Inferior parietal cortex (tissue), 1 donor: Measurements from ENCODE around the gene MTPN.

Experiments
- DNase-seq: peaks from one replicate; pipeline ENCODE4 v3.0.0-alpha.2; 2016; ENCODE audit errors: extremely low spot score

Gene MTPN

DNA sequence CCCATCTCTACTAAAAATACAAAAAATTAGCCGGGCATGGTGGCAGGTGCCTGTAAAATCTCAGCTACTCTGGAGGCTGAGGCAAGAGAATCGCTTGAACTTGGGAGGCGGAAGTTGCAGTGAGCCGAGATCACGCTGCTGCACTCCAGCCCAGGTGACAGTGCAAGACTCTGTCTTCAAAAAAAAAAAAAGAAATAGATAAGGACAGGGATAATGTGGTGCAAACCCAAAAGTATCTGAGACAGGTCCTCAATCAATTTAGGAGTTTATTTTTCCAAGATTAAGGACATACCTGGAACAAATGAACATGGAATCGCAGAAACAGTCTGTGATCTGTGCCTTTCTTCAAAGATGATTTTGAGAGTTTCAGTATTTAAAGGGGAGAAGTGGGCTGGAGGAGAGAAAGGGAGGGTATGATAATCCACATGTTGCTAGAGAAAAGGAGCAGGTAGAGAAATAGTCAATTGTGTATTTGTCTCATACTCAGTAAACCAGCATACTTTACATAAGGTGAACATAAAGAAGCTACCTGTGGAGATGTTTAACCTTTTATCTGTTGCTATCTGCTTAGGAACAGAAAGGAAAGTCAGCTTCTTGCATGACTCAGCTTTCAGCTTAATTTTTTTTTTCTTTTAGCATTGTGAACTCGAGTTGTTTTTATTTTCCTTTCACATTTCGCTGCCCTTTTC, 4.9 kb upstream of the MTPN start:
- DNase-seq, result no peak

DNA sequence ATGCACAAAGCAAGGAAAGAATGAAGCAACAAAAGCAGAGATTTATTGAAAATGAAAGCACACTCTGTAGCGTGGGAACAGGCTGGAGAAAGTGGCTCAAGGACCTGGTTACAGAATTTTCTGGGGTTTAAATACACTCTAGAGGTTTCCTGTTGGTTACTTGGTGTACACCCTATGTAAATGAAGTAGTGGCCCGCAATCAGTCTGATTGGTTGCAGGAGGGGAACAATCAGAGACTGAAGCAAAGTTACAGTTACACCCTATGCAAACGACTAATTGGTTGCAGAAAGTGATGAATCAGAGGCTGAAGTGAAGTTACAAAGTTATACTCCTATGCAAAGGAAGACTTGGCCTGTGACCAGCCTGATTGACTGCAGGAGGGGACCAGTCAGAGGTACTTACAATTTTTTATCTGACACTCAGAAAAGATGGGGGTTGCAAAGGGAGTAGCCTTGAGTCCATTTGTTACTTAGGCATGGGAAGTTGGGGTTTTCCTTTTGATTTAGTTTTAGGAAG, 3.6 kb upstream of the MTPN start:
- no peak for DNase-seq

DNA sequence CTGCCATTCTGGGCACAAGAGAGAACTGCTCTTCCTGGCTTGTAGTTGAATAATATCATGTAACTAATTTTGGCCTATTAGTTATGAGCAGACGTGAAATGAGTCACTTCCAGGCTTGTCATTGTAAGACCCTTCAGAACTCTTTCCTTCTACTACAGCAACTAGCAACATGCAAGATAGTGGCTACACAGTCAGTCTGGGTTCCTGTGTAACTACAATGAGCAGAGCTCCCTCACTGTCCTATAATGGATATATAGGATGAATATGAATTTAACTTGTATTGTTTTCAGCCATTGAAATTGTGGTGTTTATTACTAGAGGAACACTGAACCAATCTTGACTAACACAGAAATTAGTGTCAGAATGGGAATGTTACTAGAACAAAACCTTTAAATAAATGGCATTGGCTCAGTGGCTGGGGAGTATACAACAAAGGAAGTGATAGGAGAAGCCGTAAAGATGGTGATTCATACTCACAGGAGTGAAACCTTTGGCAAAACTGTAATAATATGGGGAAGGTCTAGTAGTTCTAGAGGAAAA, 2.9 kb upstream of the MTPN start:
- DNase-seq, result no peak

DNA sequence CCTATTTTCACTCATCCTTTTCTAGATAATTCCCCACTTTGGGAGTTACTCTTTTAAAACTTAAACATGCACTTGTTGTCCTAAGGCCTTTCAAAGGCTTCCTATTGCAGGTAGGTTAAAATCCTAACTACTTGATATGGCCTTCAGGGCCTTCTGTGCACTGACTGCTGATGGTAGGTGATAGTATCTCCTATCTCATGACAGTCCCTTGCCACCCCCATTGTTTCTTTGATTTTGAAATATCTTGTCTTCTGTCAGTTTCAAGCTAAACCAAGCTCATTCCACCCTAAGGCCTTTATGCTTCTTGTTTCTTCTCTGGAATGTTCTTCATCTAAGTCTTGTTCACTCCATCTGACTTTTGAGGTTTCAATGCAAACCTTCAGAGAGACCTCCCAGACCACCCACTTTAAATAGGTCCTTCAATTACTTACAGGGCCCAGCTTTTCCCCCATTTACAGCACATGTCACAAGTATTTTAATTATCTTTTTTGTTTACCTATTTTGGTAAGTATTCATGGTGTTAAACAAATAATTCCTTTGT, 2.4 kb upstream of the MTPN start:
- no peak for DNase-seq

DNA sequence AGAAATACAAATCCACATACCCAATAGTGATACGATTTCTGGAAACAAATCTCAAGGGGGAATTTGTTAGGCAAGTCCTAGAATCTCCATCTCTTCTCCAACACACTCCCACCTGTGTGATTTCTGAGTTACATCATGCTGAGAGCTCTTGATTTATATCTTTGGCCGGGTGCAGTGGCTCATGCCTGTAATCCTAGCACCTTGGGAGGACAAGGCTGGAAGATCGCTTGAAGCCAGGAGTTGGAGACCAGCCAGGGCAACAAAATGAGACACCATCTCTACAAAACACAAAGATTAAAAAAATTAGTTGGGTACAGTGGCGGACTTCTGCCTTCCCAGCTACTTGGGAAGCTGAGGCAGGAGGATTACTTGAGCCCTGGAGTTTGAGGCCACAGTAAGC, 1.5 kb upstream of the MTPN start:
- no peak for DNase-seq

DNA sequence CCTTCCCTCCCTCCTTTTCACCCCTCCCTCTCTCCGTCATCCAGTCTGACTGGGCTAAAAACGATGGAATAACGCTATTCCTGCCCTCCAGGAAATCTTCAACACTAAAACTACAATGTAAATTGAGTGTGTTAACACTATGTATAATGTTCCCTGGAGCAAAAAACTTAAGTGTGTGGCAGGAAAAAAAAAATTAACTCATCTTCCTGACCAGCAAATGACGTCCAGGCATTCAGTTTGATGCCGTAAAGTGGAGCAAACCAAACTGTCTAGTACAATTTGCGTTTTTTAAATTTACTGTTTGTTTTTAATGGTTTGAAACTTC, 545 bp upstream of the MTPN start:
- DNase-seq, result no peak

DNA sequence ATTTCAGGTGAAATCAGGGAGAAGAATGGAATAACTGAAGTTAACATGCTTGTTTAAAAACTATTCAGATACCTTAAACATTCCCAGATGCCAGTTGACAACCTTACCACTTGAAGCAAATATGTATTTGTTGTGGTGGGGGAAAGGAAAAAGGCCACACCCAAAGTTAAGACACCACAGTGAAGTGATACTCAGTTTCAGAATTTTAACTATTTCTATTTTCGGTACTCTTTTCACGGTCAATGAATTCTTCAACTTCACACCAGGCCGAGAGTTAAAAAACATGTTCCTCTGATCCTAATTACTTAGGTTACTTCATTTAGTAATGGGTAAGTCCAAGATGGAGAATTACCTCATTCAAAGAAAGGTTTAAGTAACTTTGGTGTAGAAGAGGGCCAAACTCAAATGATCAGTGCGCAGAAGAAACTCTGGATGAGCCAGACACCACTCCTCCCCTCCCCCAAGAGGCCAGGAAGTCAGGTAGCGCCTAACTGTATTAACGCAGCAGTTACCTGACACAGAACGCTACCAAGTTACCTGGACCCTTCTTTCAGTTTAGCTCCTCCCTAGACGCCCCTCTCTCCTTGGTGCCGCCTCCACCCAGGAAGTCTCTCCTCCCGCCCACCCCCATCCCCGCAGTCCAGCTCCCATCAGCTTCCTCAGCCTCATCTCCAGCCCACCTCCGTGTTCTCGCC, 700 bp downstream of the MTPN start:
- DNase-seq, result no peak

DNA sequence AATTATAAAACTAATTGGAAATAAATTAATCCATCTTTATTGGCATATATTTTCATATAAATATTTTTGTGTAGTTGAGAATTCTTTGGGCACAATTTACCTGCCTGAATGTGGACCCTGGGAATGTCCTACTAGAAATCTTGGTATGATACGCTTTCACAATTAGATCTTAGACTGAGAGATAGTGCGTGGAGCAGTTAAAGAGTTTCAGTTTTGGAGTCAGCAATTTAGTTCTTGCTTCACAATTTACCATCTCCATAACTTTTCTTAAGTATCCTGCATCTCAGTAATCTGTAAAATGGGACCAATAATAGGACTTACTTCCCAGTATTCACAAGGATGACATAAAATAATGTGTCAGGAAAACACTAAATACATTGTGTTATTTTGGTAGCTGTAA, 2.0 kb downstream of the MTPN start:
- DNase-seq, result no peak

DNA sequence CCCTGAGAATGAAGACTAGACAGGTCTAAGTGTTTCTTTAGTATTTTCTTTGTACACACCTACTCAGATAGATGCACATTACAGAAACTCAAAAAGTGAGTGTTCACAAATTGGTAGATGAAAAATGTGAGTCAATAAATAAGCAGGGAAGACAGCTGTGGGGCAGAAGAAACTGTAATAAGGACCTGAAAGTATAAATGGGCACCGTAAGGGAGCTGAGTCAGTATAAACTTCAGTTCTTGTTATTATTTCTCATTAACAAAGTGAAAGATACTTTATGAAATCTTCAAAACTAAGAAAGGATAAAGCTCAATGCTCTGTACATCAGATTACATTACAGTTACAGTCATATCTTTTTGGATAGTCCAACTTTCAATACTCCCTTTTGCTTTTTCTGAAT, 2.5 kb downstream of the MTPN start:
- DNase-seq, result no peak

DNA sequence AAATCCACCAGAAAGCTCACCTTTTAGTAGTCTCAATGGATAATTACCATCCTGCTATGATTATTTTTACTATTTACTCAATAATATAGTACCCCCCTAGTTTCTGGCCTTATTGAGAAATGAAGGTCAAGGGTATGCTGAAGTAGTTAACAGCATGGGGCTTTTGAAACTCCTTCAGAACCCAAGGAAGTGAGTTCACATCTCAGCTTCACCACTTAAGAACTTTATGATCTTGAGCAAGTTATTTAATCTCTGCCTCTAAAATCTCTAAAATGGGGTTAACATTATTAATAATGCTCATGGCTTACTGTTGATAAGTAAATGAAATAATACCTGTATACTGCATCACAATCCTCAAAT, 5.8 kb downstream of the MTPN start:
- DNase-seq, result no peak

DNA sequence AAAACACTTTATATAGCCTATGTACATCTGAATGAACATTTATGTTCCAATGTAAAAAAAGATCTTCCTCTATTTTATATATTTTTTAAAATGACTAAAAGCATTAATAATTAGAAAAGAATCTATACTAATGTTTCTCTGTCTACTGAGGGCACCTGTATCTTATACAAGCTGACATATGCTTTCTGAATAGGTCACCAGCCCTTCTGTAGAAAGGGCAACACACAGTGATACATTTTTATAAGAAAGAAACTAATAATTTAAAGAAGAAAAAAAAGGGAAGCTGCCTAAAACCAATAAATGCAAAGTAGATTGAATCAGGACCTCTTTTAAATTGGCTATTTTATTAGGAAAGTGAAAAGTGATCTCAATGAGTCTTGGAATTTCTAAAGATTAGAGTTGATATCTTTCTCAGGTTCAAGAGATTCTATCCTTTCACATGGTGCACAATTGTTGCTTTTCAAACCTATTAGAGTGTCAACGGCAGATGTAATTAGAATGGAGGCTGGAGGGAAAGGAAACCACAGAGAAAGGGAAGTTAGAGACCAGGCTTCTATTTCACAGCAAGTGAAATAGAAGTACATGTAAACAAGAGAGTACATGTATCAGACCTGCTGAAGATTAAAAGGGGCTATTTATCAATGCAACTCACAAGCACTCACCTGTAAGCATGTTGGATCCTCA, 6.3 kb downstream of the MTPN start:
- no peak for DNase-seq

DNA sequence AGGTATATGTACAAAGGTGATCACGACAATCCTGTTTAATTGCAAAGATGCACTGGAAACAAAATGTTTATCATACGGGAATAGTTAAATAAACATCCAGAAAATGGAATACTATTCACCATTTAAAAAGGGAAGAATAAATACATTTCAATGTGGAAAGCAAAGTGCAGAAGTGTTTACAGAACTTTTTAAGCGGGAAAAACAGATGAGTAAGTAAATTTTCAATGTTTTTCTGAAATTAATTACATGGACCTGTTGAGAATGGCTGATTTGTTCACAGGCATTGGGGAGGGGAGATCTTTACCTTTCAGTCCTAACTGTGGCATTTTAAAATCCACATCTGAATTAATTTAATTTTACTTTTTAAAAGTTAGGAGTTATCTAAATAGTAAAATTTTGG, 7.1 kb downstream of the MTPN start:
- no peak for DNase-seq

DNA sequence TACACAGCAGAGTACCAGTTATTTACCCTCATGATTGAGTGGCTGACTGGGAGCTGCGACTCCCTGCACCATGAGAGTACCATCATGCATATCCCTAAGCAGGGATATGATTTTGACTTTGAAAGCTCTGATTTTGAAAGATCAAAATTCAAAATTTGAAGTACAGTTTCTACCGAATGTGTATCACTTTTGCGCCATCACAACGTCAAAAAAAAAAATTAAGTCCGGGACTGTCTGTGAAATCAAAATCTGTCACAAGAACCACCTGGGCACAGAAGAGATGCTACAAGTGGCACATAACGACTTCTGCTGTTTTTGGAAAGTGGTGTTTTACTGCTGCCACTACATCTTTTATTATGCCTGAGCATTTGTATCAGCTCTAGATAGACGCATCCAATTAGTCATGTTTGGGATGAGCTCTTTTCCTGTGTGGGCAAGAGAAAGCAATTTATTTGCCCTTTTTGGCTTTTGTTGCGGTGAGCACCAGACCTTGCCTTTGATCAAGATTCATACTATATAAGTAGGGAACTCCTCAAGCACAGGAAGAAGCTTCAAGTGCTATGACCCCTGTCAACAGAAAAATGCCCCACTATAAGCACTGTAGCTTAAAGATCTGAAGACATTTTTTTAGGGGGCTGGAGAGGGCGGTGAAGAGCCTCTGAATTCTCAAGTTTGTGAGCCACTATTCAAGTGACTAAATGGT, 10.7 kb downstream of the MTPN start:
- DNase-seq, result no peak

DNA sequence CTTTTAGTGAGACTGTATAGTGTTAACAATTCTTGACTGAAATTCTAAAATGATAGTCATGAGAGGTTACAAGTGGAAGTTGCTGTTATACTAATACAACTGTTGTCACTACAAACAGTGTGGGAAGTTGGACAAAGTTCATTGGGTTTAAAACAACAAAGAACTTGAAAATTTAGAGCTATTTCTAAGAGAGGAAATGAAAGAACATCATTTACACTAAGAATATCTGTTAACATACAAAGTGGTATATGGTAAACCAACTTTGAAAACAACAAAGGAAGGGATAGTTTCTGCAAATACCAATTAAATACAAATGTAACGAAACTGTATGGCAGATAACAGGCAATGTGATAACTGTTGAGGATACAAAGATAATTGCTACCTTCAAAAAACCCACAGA, 11.6 kb downstream of the MTPN start:
- no peak for DNase-seq

DNA sequence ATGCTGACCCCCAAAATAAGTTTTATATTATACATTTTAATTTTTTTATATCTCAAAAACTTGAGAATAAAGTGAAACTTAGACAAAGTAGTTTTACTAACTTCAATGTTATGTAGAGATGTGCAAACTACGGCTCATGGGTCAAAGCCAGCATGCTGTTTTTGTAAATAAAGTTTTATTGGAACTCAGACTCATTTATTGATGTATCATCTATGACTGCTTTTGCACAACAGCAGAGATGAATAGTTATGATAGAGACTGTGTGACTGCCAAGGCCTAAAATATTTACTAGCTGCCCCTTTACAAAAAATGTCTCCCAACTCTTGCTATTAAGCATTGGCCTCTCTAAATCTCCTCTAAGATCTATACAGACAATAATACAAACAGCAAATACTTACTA, 12.4 kb downstream of the MTPN start:
- no peak for DNase-seq

DNA sequence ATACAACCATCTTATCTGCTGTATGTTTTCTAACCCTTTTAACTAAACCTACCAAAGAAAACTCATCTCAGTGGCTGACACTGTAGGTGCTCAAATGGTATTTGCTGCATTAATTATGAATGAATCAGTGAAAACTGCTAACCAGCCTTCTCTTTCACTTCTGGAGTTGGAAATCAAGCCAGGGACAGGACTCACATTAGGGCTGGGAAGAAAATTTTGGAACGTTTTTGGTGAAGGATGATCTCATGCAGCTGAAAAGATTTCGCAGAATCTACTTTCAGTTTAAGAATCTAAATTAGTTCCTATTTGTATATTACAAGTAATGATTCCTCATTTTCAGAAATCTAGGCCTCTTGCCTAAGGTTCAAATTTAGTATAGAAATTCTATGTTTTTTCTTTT, 12.9 kb downstream of the MTPN start:
- no peak for DNase-seq

DNA sequence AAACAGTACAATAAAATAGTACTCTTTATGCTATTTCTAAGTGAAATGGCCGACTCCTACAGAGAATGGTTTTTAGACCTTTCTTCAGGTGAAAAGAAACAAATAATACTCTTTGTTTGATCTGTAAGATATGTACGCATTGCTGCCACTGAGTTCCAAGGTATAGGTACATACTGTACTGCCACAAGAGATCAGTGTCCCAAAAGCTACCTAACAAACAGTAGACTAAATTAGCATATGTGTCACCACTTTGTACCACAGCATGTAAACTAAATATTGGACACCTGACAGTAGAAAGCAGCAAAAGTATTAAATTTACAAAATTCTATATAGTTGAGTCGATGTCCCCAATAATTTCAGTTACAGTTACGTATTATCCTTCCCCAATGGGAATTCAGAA, 14.4 kb downstream of the MTPN start:
- no peak for DNase-seq

DNA sequence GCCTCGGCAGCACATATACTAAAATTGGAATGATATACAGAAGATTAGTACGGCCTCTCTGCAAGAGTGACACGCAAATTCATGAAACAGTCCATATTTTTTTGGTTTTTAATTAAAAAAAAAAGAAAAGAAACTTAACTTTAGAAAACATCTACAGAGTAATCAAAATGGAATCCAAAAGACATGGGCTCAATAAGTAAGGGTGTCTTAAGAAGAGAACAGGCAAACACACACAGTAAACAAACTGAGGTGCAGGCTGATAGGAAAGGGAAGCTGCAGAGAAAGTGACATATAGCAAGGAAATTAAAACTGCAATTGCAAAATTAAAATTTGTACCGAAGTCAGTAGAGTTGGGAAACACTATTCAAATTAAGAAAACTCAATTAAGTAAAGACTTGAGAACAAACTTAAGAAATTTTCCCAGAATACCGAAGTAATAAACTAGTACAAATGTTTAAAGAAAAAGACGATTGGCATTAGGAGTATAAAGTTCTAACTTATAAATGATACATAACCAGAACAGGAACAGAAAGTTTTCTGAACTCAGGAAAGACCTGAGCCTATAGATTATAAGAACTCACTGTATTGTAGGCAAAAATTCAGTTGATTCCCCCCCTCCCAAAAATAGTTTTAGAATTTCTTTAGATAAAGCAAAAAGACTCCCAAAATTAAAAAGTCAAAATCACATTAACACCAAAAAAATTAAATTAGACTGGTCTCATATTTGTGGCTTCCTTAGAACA, 16.3 kb downstream of the MTPN start:
- no peak for DNase-seq

DNA sequence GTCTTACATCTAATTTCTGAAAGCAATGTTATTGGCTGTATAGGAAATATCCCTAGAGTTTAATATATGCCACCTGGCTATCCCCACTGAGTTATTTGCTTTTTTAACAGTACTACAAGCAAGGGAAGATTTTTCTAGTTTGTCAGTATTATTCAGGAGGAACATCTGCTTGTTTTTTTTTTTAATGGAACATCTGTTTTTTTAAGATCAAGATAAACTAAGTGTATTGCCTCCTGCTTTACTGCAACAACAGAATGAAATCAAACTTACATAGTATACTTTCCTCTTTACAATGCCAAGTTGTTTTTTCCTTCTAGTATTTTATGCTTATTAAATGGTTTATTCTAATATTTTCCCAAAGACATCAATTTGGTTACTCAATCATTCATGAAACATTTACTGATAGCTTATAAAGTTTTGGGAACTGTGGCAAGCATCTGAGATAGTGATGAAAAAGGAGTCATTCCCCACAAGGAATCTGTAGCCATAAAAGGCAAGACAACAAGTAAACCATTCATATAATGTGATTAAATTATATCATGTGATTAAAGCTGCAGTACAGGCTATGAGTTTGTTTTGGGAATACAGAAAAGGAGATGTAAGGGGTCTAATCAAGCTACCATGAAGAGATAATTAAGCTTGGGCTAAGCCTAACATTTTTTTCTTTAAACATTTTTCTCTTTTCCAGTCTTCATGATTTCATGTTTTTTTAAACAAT, 17.4 kb downstream of the MTPN start:
- no peak for DNase-seq

DNA sequence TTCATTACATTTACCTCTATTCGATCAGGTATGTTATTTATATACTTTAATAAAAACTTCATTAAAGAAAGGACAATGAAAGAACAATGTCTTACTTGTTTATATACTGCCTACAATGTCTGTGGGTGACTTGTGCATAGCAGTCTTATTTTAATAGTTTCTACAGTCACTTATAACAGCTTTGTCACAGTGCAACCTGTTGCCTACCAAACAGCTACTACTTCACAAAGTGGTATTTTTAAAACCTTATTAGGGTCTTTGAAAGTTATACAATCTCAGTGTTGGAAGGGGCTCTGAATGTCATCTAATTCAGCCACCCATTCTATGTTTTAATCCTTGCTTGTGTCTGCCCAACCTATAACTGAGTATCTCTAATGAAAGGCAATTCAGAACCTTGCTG, 19.0 kb downstream of the MTPN start:
- DNase-seq, result no peak

DNA sequence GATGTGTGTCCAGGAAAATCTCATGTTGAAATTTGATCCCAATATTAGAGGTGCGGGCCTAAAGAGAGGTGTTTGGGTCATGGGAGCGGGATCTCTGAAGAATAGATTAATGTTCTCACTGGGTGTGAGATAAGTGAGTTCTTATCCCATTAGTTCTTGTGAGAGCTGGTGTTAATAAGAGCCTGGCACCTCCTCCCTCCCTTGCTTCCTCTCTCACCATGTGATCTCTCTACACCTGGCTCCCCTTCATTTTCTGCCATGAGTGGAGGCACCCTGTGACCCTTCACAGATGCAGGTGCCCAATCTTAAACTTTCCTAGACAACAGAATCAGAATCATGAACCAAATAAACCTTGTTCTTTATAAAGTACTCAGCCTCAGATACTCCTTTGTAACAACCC, 19.5 kb downstream of the MTPN start:
- no peak for DNase-seq
